GM23248 (cell line): Measurements from ENCODE around the gene P3H3.
"Not testable (repeated sequence)": the region's sequence is repeated elsewhere in the genome, so short reads cannot be mapped to it uniquely, and the experiment has no call there.

Experiments
- EZH2 ChIP-seq: fragments of 200-600 bp; sonication (generic); IDR thresholded peaks from 2 replicates; pipeline ENCODE4 v1.6.1; 2018; ENCODE audit warnings: antibody characterized with exemption, mild to moderate bottlenecking; ENCODE audit not compliant: insufficient read depth, poor library complexity, severe bottlenecking
- EZH2phosphoT487 ChIP-seq: fragments of 200-600 bp; sonication (generic); IDR thresholded peaks from 2 replicates; pipeline ENCODE4 v1.6.1; 2018; ENCODE audit warnings: antibody characterized with exemption, moderate library complexity, mild to moderate bottlenecking, low read depth; ENCODE audit not compliant: insufficient read depth

DNA sequence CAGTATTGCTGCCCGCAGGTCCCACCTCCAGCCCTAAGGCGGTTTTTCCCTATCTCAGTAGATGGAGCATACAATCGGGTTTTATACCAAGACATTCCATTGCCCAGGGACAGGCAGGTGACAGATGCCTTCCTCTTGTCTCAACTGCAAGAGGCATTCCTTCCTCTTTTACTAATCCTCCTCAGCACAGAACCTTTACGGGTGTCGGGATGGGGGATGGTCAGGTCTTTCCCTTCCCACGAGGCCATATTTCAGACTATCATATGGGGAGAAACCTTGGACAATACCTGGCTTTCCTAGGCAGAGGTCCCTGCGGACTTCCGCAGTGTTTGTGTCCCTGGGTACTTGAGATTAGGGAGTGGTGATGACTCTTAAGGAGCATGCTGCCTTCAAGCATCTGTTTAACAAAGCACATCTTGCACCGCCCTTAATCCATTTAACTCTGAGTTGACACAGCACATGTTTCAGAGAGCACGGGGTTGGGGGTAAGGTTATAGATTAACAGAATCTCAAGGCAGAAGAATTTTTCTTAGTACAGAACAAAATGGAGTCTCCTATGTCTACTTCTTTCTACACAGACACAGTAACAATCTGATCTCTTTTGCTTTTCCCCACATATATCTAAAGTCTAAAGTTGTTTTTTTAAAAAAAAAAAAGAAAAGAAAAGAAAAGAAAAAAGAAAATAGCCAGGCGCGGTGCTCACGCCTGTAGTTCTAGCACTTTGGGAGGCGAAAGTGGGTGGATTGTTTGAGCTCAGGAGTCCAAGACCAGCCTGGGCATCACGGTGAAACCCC, 58.2 kb downstream of the P3H3 start:
- not testable (repeated sequence) for TF ChIP-seq EZH2, EZH2phosphoT487
